ENCODE data around the gene ETNPPL.
A peak's percentile ranks its signal among the peaks of the same experiment; 100 is the strongest.

Gene ETNPPL

DNA sequence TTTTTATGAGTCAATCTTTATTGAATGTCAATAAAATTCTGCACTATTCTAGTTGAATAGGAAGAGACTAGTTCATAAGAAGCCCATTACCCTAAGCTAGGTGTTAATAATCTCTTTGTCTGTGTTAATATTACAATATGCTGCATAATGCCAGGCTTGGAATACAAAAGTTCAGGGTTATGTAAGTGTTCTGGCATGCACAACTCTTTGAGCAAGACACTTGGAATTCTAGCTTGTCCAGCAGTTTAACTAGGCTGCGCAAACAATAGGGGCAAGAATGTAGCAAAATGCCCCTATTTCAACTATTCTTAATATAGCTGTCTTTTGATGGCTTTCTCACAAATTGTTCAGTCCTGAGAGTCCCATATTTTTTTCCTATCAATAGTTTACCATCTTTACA, 31.3 kb upstream of the ETNPPL start:
- TF ChIP-seq ZFX (IDR thresholded peaks at IDR 0.05; ENCODE audit: borderline replicate concordance): no peak
- TF ChIP-seq, protein P1, sequence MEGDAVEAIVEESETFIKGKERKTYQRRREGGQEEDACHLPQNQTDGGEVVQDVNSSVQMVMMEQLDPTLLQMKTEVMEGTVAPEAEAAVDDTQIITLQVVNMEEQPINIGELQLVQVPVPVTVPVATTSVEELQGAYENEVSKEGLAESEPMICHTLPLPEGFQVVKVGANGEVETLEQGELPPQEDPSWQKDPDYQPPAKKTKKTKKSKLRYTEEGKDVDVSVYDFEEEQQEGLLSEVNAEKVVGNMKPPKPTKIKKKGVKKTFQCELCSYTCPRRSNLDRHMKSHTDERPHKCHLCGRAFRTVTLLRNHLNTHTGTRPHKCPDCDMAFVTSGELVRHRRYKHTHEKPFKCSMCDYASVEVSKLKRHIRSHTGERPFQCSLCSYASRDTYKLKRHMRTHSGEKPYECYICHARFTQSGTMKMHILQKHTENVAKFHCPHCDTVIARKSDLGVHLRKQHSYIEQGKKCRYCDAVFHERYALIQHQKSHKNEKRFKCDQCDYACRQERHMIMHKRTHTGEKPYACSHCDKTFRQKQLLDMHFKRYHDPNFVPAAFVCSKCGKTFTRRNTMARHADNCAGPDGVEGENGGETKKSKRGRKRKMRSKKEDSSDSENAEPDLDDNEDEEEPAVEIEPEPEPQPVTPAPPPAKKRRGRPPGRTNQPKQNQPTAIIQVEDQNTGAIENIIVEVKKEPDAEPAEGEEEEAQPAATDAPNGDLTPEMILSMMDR (IDR thresholded peaks at IDR 0.05): no peak
- no peak overlapping the region for H3K27ac ChIP-seq

DNA sequence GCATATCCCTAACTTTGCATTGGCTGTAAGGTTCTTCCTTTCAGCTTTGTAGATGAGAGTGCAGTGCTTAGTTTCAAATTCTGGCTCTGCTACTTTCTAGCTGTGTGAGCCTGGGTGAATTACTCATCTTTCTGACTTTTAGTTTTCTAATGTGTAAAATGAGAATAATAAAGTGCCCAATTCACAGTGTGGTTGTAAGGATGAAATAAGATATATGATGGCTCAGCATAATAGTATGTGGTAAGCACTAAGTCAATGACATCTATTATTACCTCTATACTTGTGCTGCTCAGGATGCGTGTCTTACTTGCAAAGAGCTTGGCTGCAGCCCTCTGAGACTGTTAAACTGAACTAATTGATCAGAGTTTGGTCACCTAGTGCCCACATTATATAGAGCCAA, 30.6 kb upstream of the ETNPPL start:
- H3K27ac ChIP-seq: no peak overlapping the region
- TF ChIP-seq ZFX (IDR thresholded peaks at IDR 0.05; ENCODE audit: borderline replicate concordance): no peak
- TF ChIP-seq, protein P1 (IDR thresholded peaks at IDR 0.05): no peak

DNA sequence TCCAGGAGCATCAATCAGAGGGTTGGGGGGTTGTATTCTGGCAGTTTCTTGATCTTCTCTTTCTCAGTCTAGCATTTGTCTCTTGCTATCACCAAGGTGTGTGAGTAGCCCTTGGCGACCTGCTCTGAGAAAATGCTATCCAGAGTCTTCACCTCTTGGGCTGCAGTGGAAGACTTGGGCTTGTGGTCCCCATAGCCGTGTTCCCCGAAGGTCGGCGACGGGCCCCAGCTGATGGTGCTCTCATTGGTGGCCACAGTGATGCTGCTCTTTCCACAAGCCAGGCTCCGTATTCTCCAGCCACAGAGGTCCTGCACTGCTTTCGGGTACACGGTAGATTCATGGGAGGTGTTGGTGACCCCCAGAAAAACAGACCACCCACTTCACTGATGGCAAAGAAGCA, 25.9 kb upstream of the ETNPPL start:
- no peak overlapping the region for H3K27ac ChIP-seq
- TF ChIP-seq, protein P1 (IDR thresholded peaks at IDR 0.05): no peak
- TF ChIP-seq ZFX (IDR thresholded peaks at IDR 0.05; ENCODE audit: borderline replicate concordance): no peak

DNA sequence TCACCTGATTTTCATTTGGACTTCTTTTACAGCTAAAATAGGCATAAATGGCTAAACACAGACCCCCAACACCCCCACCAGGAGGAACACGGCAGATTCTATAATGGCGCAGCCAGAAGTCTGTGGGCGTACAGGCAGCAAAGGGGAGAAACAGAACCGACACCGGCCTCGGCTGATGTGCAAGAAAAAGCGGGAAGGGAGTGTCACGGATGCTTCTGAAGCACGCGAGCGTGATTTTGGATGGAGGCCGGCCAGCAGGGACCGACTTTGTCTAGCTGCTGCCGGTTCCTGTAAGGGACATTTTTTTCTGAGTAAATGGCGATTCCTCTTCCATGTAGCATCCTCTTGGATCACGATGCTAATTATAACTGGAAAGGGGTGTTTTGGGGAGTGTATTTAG, 24.9 kb upstream of the ETNPPL start:
- no peak for TF ChIP-seq ZFX (IDR thresholded peaks at IDR 0.05; ENCODE audit: borderline replicate concordance)
- TF ChIP-seq, protein P1 (IDR thresholded peaks at IDR 0.05): no peak
- H3K27ac ChIP-seq: no peak overlapping the region

DNA sequence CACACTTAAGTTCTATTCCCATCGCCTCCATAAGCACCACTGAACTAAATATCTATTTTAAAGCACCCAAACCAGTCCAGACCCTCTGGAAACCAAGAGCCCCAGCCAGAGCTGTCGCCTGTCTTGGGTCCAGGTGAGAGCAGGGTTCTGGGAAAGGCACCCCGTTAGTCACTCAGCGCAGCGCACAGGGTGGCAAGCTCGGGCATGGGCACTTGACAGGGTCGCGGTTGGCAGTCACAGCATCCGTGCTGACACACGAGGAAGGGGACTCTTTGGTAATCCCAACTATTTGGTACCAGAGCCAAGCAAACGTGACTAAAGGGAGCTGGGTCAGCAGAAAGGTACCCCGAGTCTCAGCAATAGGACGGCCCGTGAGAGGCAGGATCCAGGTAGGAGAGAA, 24.3 kb upstream of the ETNPPL start:
- TF ChIP-seq, protein P1 (IDR thresholded peaks at IDR 0.05): no peak
- TF ChIP-seq ZFX (IDR thresholded peaks at IDR 0.05; ENCODE audit: borderline replicate concordance): no peak
- H3K27ac ChIP-seq: no peak overlapping the region

DNA sequence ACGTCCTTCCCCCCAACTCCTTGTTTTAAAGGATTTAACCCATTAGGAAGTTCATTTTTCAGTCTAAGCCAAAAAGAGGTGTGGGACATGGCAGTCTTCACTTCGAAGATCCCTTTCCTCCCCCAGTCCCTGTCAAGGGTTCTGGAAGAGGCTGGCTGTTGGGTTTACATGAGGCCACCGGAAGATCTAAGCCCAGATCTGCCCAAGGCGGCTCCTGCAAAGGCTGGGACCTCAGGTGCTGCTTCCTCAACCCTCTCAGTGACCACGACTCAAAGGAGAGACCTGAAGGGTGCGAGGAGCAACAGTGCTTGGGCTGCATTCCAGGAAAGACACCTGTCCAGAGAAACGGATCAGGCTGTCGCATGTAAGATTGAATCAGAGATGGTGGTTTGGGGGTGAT, 23.5 kb upstream of the ETNPPL start:
- TF ChIP-seq, protein P1 (IDR thresholded peaks at IDR 0.05): no peak
- no peak for TF ChIP-seq ZFX (IDR thresholded peaks at IDR 0.05; ENCODE audit: borderline replicate concordance)
- H3K27ac ChIP-seq: no peak overlapping the region

DNA sequence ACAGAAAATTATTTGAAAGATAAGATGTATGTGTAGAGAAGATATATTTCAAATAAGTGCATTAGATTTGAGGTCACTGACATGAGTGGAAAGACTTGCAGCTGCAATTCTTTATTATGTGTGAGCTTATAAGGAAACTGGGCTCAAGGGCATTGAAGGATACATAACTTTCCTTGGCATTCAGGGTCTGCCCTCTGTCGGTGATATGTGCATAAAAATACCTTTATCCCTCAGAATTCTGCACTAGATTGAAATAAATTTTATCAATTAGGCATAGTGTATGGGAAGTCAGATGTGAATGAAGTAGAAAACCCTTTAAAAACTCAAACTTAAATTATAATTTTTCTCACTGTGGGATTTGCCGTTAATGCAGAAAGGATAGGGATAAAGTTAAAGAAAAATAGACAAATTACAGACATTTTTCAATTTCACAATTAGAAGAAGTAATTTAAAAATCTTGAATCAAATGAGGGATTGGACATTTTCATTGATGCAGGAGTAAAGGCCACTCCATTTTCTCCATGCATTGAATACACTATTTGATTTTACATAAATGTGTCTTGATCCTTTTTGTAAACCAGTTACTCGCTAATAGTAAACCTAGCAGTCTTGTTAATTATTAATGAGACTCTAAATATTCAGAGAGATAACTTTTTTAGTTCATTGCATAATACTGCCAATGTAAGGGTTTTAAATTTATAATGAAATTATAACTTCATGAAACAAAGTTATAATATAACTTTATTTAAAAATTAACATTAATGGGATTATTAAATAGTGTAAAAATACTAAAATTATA, 21.0 kb upstream of the ETNPPL start:
- TF ChIP-seq ZFX (IDR thresholded peaks at IDR 0.05; ENCODE audit: borderline replicate concordance): no peak
- TF ChIP-seq, protein P1 (IDR thresholded peaks at IDR 0.05): peak; percentile 75
- no peak overlapping the region for H3K27ac ChIP-seq
